Measurements from ENCODE around the gene CCDC149. TPM values are rescaled to one million over a fixed set of nuclear protein-coding genes. Genes with fewer than 3 reads are reported as not detected.

CCDC149 gene
- total RNA-seq, 2 experiments from 2014 or later: not detected

- ChIA-PET CTCF (no interaction called here), POLR2A (no interaction called here)
Observed at GRCh38 chr4:24783506-24783905, 129.3 kb downstream of the CCDC149 start.

GRCh38 chr4:24781999-24782745 lies 130.7 kb downstream of the CCDC149 start:
- CTCF ChIA-PET: no interaction called here
- POLR2A ChIA-PET: no interaction called here

- ChIA-PET CTCF (no interaction called here), POLR2A (no interaction called here)
Observed at GRCh38 chr4:24780936-24781495, 131.8 kb downstream of the CCDC149 start.

GRCh38 chr4:24778464-24779225 lies 134.2 kb downstream of the CCDC149 start:
- ChIA-PET CTCF (no interaction called here), POLR2A (no interaction called here)

GRCh38 chr4:24777536-24778463 lies 135.0 kb downstream of the CCDC149 start:
- ChIA-PET CTCF (no interaction called here), POLR2A (no interaction called here)

DNA sequence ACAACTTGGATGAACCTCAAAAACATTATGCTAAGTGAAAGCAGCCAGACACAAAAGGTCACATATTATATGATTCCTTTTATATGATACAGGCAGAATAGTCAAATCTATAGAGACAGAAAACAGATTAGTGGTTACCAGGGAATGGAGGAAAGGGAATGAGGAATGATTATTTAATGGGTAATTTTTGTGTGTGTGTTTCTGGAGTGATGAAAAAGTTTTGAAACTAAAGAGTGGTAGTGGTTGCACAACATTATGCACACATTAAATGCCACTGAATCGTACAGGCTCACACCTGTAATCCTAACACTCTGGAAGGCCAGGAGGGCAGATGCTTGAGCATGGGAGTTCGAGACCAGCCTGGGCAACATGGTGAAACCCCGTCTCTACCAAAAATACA lies 137.1 kb downstream of the CCDC149 start:
- ChIA-PET POLR2A (no interaction called here), CTCF (no interaction called here)

- ChIA-PET POLR2A (no interaction called here), CTCF (no interaction called here)
Observed at GRCh38 chr4:24775032-24775605, 137.7 kb downstream of the CCDC149 start.

- ChIA-PET CTCF (no interaction called here), POLR2A (interaction anchor here (0.5 kb wide), 1 partner anchor 185 kb away, joined by 4 read pairs; no protein-coding TSS in a partner anchor)
Observed at GRCh38 chr4:24774452-24774851, 138.4 kb downstream of the CCDC149 start.

- ChIA-PET POLR2A (no interaction called here), CTCF (no interaction called here)
Observed at GRCh38 chr4:24772952-24773351, 139.9 kb downstream of the CCDC149 start.

GRCh38 chr4:24772061-24772705 lies 140.7 kb downstream of the CCDC149 start:
- POLR2A ChIA-PET: no interaction called here

DNA sequence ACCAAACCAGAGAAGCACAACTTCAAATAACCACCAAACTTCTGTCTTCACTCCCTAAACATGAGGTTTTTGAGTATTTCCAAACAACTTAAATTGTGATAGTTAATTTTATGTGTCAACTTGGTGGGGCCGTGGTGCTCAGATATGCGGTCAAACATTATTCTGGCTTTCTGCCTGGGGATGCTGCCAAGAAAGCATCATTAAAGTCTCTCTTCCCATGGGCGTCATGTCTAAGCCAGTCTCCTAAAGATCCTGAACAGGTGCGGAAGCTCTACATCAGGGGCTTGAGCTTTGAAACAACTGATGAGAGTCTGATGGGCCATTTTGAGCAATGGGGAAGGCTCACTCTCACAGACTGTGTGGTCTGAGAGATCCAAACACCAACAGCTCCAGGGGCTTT lies 141.6 kb downstream of the CCDC149 start:
- CTCF ChIA-PET: no interaction called here

More at GRCh38 chr4:24772061-24772705, 140.7 kb downstream of the CCDC149 start:
- CTCF ChIA-PET: no interaction called here

GRCh38 chr4:24770667-24771066 lies 142.2 kb downstream of the CCDC149 start:
- CTCF ChIA-PET: no interaction called here
- POLR2A ChIA-PET: no interaction called here

More for the DNA sequence above, 141.6 kb downstream of the CCDC149 start:
- POLR2A ChIA-PET: no interaction called here

DNA sequence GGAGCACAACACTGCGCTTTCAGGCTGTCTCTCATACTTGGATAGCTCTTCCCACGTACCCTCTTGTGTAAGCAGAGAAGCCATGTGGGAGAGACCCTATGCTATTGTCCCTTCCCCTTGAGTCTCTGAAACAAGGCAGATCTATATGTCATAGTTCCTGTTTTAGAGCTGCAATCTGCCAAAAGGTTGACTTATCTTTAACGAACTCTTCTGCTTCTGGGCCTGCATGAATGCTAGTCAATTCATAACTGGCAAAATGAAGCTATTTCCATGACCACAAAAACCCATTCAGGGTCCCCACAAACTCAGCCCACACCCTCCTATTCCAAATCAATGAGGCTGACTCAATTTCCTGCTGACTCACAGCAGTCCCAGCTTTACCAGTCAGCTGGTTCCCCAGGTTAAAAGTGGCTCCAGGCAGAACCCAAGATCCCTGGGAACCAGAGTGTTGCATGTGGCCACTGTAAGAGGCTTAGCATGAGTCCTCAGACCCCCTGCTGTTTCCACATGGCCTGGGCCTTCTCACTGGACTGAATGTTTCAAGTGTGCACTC lies 142.7 kb downstream of the CCDC149 start:
- CTCF ChIA-PET: no interaction called here
- POLR2A ChIA-PET: no interaction called here

- CTCF ChIA-PET: no interaction called here
Observed at GRCh38 chr4:24769571-24769970, 143.3 kb downstream of the CCDC149 start.

GRCh38 chr4:24768604-24769003 lies 144.2 kb downstream of the CCDC149 start:
- POLR2A ChIA-PET: no interaction called here
- CTCF ChIA-PET: no interaction called here

More at GRCh38 chr4:24769571-24769970, 143.3 kb downstream of the CCDC149 start:
- POLR2A ChIA-PET: no interaction called here

DNA sequence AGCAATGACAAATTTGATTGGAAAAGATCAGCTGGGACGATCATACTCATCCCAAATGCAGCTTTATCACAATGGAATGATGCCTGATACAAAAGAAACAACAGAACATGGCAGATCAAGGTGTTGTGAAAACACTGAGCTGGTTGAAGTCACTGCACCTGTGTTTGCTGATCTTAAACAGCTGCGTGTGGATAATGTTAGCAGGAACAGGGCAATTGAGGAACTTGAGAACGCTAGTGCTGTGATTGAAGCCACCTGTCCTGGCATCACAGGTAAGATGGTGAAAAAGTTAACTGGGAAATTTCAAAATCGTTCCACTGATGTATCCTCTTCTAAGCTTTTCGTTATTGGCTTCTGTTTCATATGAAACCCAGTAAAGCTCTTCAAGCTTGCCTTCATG lies 144.8 kb downstream of the CCDC149 start:
- ChIA-PET CTCF (no interaction called here), POLR2A (no interaction called here)

- CTCF ChIA-PET: no interaction called here
- POLR2A ChIA-PET: no interaction called here
Observed at GRCh38 chr4:24765376-24765988, 147.4 kb downstream of the CCDC149 start.

- ChIA-PET CTCF (no interaction called here), POLR2A (no interaction called here)
Observed at GRCh38 chr4:24764345-24764744, 148.5 kb downstream of the CCDC149 start.

All from activated CD8-positive, alpha-beta memory T cell treated with anti-CD3 and anti-CD28 coated beads for 36 hours (primary cell).